GM12878 (cell line): ENCODE measurements around the gene SCRN2. TPM values are rescaled to one million over a fixed set of nuclear protein-coding genes. Genes with fewer than 3 reads are reported as not detected.

Experiments used
- ATAC-seq: fragments of 200-7000 bp; cut with Tn5 transposase; 3 replicates; pipeline ENCODE4 v1.9.1; 2020; ENCODE audit warnings: mild to moderate bottlenecking, moderate library complexity
- BruUV-seq: library from RNA; stranded (reverse); fragments of 400-500 nt; replicated peaks from 2 replicates; lab custom pipeline; 2021; lab: Mats Ljungman, UMichigan
- CTCF ChIA-PET: fragments of 300-600 bp; sonication (Branson Sonifier 250); formaldehyde crosslinking; extraction: SDS; loops from one replicate; lab custom pipeline; 2021; ENCODE audit warnings: inconsistent platforms; lab: Yijun Ruan, JAX
- POLR2A ChIA-PET: fragments of 350-600 bp; formaldehyde crosslinking; extraction: SDS; loops from one replicate; lab custom pipeline; 2021; ENCODE audit warnings: inconsistent platforms; lab: Charles Lee
- RAD21 ChIA-PET: fragments of 300-600 bp; sonication (Branson Sonifier 250); formaldehyde crosslinking; loops from one replicate; lab custom pipeline; 2023; ENCODE audit warnings: antibody characterized with exemption; ENCODE audit not compliant: unreplicated experiment; lab: Charles Lee
- SMC1A ChIA-PET: fragments of 300-600 bp; sonication (Branson Sonifier 250); formaldehyde crosslinking; loops from one replicate; lab custom pipeline; 2023; ENCODE audit not compliant: unreplicated experiment, uncharacterized antibody; lab: Charles Lee
- DNase-seq: peaks from one replicate; pipeline ENCODE4 v3.0.0-alpha.2; 2011; ENCODE audit warnings: low read depth, low spot score
- FAIRE-seq: peaks from 3 replicates; lab custom pipeline; 2011; peaks lifted over from hg19 to GRCh38; lab: Jason Lieb, UNC
- H2AFZ ChIP-seq: 2 replicates; pipeline ENCODE4 v1.6.0; 2011; ENCODE audit warnings: low read depth, low read length, control low read depth; ENCODE audit not compliant: control insufficient read depth
- H3K27ac ChIP-seq: 2 replicates; pipeline ENCODE4 v1.5.1; 2011; ENCODE audit warnings: control low read depth; ENCODE audit not compliant: control insufficient read depth, insufficient read depth
- H3K27me3 ChIP-seq, 2 experiments: replicated peaks in 1 of 2; 2 replicates each; pipeline versions ENCODE4 v1.6.0 to v1.6.1; 2011; ENCODE audit warnings: low read length in 1 of 2; ENCODE audit not compliant: control insufficient read depth in 2 of 2, insufficient read depth in 2 of 2
- H3K36me3 ChIP-seq, 2 experiments: 2 replicates each; pipeline ENCODE4 v1.5.1; 2011; ENCODE audit warnings: low read length in 1 of 2; ENCODE audit not compliant: control insufficient read depth in 2 of 2, insufficient read depth in 2 of 2
- H3K4me1 ChIP-seq: 2 replicates; pipeline ENCODE4 v1.6.1; 2011; ENCODE audit warnings: mild to moderate bottlenecking, low read length, moderate library complexity, mixed read lengths; ENCODE audit not compliant: control insufficient read depth, insufficient read depth
- H3K4me2 ChIP-seq: 2 replicates; pipeline ENCODE4 v1.6.0; 2011; ENCODE audit warnings: control low read depth; ENCODE audit not compliant: control insufficient read depth, insufficient read depth
- H3K4me3 ChIP-seq: fragments of 200-600 bp; sonication (generic); 2 replicates; pipeline ENCODE4 v1.5.1; 2016
- H3K79me2 ChIP-seq: 2 replicates; pipeline ENCODE4 v1.6.0; 2011; ENCODE audit warnings: low read length; ENCODE audit not compliant: control insufficient read depth, insufficient read depth
- H3K9ac ChIP-seq: 2 replicates; pipeline ENCODE4 v1.8.0; 2011; ENCODE audit warnings: low read length, control low read depth, mixed read lengths; ENCODE audit not compliant: control insufficient read depth, insufficient read depth
- H3K9me3 ChIP-seq: replicated peaks from 3 replicates; pipeline ENCODE4 v1.5.1; 2011; ENCODE audit warnings: mild to moderate bottlenecking, low read length; ENCODE audit not compliant: control insufficient read depth, insufficient read depth
- H4K20me1 ChIP-seq: 2 replicates; pipeline ENCODE4 v1.6.0; 2011; ENCODE audit not compliant: control insufficient read depth, insufficient read depth
- HDAC2 ChIP-seq: fragments of 200-600 bp; sonication (generic); IDR thresholded peaks from 2 replicates; pipeline ENCODE4 v1.6.1; 2017
- MEF2A ChIP-seq: IDR thresholded peaks from 2 replicates; pipeline ENCODE4 v1.6.1; 2011; ENCODE audit warnings: low read depth, mild to moderate bottlenecking, low read length, moderate library complexity; ENCODE audit not compliant: insufficient read depth
- NBN ChIP-seq: fragments of 450-650 bp; IDR thresholded peaks from 2 replicates; pipeline ENCODE4 v1.6.1; 2016
- NFYB ChIP-seq: IDR thresholded peaks from 2 replicates; pipeline ENCODE4 v1.6.1; 2011; ENCODE audit warnings: low read depth, mild to moderate bottlenecking, low read length, improper control_type of control experiment, moderate library complexity; ENCODE audit not compliant: insufficient read depth
- SPI1 ChIP-seq: IDR thresholded peaks from 2 replicates; pipeline ENCODE4 v1.6.1; 2011; ENCODE audit warnings: low read depth, mild to moderate bottlenecking, low read length, moderate library complexity, borderline replicate concordance; ENCODE audit not compliant: insufficient read depth
- ZNF207 ChIP-seq: fragments of 450-650 bp; IDR thresholded peaks from 2 replicates; pipeline ENCODE4 v1.6.1; 2014; ENCODE audit warnings: antibody characterized with exemption, mild to moderate bottlenecking, borderline replicate concordance
- ZZZ3 ChIP-seq: IDR thresholded peaks from 2 replicates; pipeline ENCODE4 v1.6.1; 2011; ENCODE audit warnings: low read depth; ENCODE audit not compliant: control insufficient read depth, insufficient read length
- WGBS: methylation state at CpG from one replicate; pipeline ENCODE4 v1.1.6; 2016; ENCODE audit warnings: low lambda C conversion rate; ENCODE audit not compliant: insufficient replicate concordance, insufficient coverage; ENCODE audit errors: missing lambda C conversion rate; 5-methylcytosine and 5-hydroxymethylcytosine counted together
- in situ Hi-C: fragments of 300-500 bp; cut with MboI; formaldehyde crosslinking; loops from 9 replicates; pipeline ENCODE4 v1.14.3; 2018; ENCODE audit warnings: mixed read lengths
- intact Hi-C: fragments of 100-400 bp; cut with micrococcal nuclease; formaldehyde crosslinking; loops from one replicate; pipeline ENCODE4 v1.14.2; 2022; ENCODE audit not compliant: unreplicated experiment
- polyA plus RNA-seq, 11 experiments: library from polyadenylated mRNA; depleted of rRNA in 4 of 11; unstranded in 6 of 11; stranded (reverse) in 5 of 11; fragments of >200 nt; fragmentation: Nextera tagmentation in 4 of 11; fragmentation: Illumina TruSeq in 1 of 11; extraction: Ambion mirVana in 4 of 11; extraction: Trizol in 1 of 11; gene quantifications; 1 replicate in 1 of 11; 2 replicates in 10 of 11; pipeline versions ENCODE4 v1.2.1 to v1.2.3, GENCODE V29; 2011 to 2016; ENCODE audit warnings: inconsistent platforms in 2 of 11, missing spikeins in 2 of 11, low read depth in 1 of 11
- total RNA-seq, 4 experiments: library from RNA; depleted of rRNA in 3 of 4; stranded (reverse); fragments of >200 nt in 3 of 4; fragmentation: Illumina TruSeq in 1 of 4; extraction: Trizol in 1 of 4; gene quantifications; 2 replicates each; pipeline versions ENCODE4 v1.2.1 to v1.2.3, GENCODE V29; 2013 to 2021

The SCRN2 gene
- total and polyA plus RNA-seq, 10 of the 15 experiments (the other 5 are each of a cell fraction or from before 2014, with no cell fraction given), result 0.34 to 33.3 (median 20.1) TPM

- TF ChIP-seq NFYB (no peak), NBN (no peak)
These were observed 31.6 kb upstream of the SCRN2 start (continued) for GRCh38 chr17:47872651-47873161.

- ATAC-seq (peak; percentile 31), FAIRE-seq (no peak), DNase-seq (no peak)
- TF ChIP-seq MEF2A (no peak), ZNF207 (no peak), SPI1 (no peak), ZZZ3 (no peak), HDAC2 (no peak)
- ChIA-PET CTCF (interaction anchor here (1.8 to 2.1 kb wide), 2 partner anchors 18 to 29 kb away, joined by 9 read pairs; no protein-coding TSS in a partner anchor), SMC1A (no interaction called here), POLR2A (interaction anchor here (0.6 to 0.7 kb wide), 2 partner anchors 12 to 22 kb away, joined by 3 to 4 read pairs; no protein-coding TSS in a partner anchor), RAD21 (interaction anchor here (1.4 kb wide), 1 partner anchor 146 kb away, joined by 4 read pairs; no protein-coding TSS in a partner anchor)
- H3K4me2 ChIP-seq, result peak overlapping the region; percentile 13; the same call in 1 of the 2 replicates
- peaks cover 0 to 7% of the 10 kb centered on the region in 2 experiments for H3K27me3 ChIP-seq
- no peaks in the 10 kb centered on the region for H3K9me3 ChIP-seq
- H3K4me1 ChIP-seq, result peaks cover 6% of the 10 kb centered on the region; the same call in 1 of the 2 replicates
- no TSS peak for BruUV-seq
- H3K79me2 ChIP-seq, result no peaks in the 10 kb centered on the region
- 41% methylated on average over 19 of the region's 29 CpGs for WGBS
- H2AFZ ChIP-seq, result no peak overlapping the region
- intact Hi-C loops, result no loop called here
- in situ Hi-C loops, result no loop called here
- no peak overlapping the region for H3K9ac ChIP-seq
- no peak overlapping the region for H3K27ac ChIP-seq
- no peaks in the 10 kb centered on the region for H3K36me3 ChIP-seq
- no peak overlapping the region for H3K4me3 ChIP-seq
- H4K20me1 ChIP-seq, result no peaks in the 10 kb centered on the region
These were observed 31.1 kb upstream of the SCRN2 start for GRCh38 chr17:47872019-47872650.
